GM12878 (cell line): ENCODE measurements around the gene RNF149. TPM values are rescaled to one million over a fixed set of nuclear protein-coding genes. Genes with fewer than 3 reads are reported as not detected.

Source experiments
- CTCF ChIP-seq, 3 experiments: IDR thresholded peaks in 2 of 3; conservative IDR thresholded peaks in 1 of 3; 2 replicates each; pipeline ENCODE4 v1.5.1; 2011; ENCODE audit warnings: low read depth in 3 of 3, low read length in 3 of 3, mild to moderate bottlenecking in 3 of 3, control low read depth in 2 of 3, moderate library complexity in 2 of 3, inconsistent platforms in 1 of 3, mixed read lengths in 1 of 3; ENCODE audit not compliant: control insufficient read depth in 2 of 3, insufficient read depth in 1 of 3; ENCODE audit errors: extremely low read depth in 1 of 3
- CUX1 ChIP-seq: IDR thresholded peaks from 2 replicates; pipeline ENCODE4 v1.6.1; 2012; ENCODE audit warnings: improper control_type of control experiment, low read depth, low read length; ENCODE audit not compliant: insufficient replicate concordance
- DPF2 ChIP-seq: fragments of 450-650 bp; IDR thresholded peaks from 2 replicates; pipeline ENCODE4 v1.6.1; 2017; ENCODE audit warnings: mild to moderate bottlenecking
- ESRRA ChIP-seq: IDR thresholded peaks from 2 replicates; pipeline ENCODE4 v1.6.1; 2012; ENCODE audit warnings: mild to moderate bottlenecking, low read length, improper control_type of control experiment
- GABPA ChIP-seq: IDR thresholded peaks from 2 replicates; pipeline ENCODE4 v1.6.1; 2014; ENCODE audit warnings: antibody characterized with exemption, low read depth, mild to moderate bottlenecking, inconsistent platforms
- GATAD2B ChIP-seq: fragments of 450-650 bp; conservative IDR thresholded peaks from 2 replicates; pipeline ENCODE4 v1.6.1; 2017; ENCODE audit warnings: low read depth, mild to moderate bottlenecking, moderate library complexity
- IRF4 ChIP-seq: IDR thresholded peaks from 2 replicates; pipeline ENCODE4 v1.6.1; 2011; ENCODE audit warnings: low read depth, low read length
- RBBP5 ChIP-seq: fragments of 200-600 bp; sonication (generic); conservative IDR thresholded peaks from 2 replicates; pipeline ENCODE4 v1.6.1; 2016
- SIN3A ChIP-seq: IDR thresholded peaks from 2 replicates; pipeline ENCODE4 v1.6.1; 2012; ENCODE audit warnings: low read depth, low read length, improper control_type of control experiment
- SMC3 ChIP-seq: IDR thresholded peaks from 2 replicates; pipeline ENCODE4 v1.6.1; 2011; ENCODE audit warnings: low read length, improper control_type of control experiment, borderline replicate concordance
- SP1 ChIP-seq: IDR thresholded peaks from one replicate; pipeline ENCODE4 v1.6.1; 2011; ENCODE audit warnings: low read depth, low read length
- SUPT20H ChIP-seq: IDR thresholded peaks from 2 replicates; pipeline ENCODE4 v1.6.1; 2011; ENCODE audit warnings: low read depth, mild to moderate bottlenecking, low read length, moderate library complexity, borderline replicate concordance; ENCODE audit not compliant: control insufficient read depth
- TARDBP ChIP-seq: IDR thresholded peaks from 2 replicates; pipeline ENCODE4 v1.6.1; 2016; ENCODE audit warnings: borderline replicate concordance
- TCF3 ChIP-seq: IDR thresholded peaks from 2 replicates; pipeline ENCODE4 v1.6.1; 2012; ENCODE audit warnings: low read depth, mild to moderate bottlenecking, low read length, borderline replicate concordance; ENCODE audit not compliant: insufficient read depth
- USF2 ChIP-seq: IDR thresholded peaks from 2 replicates; pipeline ENCODE4 v1.6.1; 2011; ENCODE audit warnings: low read depth, low read length, improper control_type of control experiment, borderline replicate concordance
- YY1 ChIP-seq: IDR thresholded peaks from 2 replicates; pipeline ENCODE4 v1.6.1; 2011; ENCODE audit warnings: low read depth, mild to moderate bottlenecking, low read length
- ZBED1 ChIP-seq: IDR thresholded peaks from 2 replicates; pipeline ENCODE4 v1.6.1; 2016; ENCODE audit warnings: borderline replicate concordance
- ZNF274 ChIP-seq: IDR thresholded peaks from one replicate; pipeline ENCODE4 v1.8.0; 2011; ENCODE audit not compliant: insufficient read length, insufficient read depth
- ZNF592 ChIP-seq: fragments of 450-650 bp; IDR thresholded peaks from 2 replicates; pipeline ENCODE4 v1.6.1; 2017; ENCODE audit warnings: mild to moderate bottlenecking, moderate library complexity
- polyA plus RNA-seq, 11 experiments: library from polyadenylated mRNA; depleted of rRNA in 4 of 11; unstranded in 6 of 11; stranded (reverse) in 5 of 11; fragments of >200 nt; fragmentation: Nextera tagmentation in 4 of 11; fragmentation: Illumina TruSeq in 1 of 11; extraction: Ambion mirVana in 4 of 11; extraction: Trizol in 1 of 11; gene quantifications; 1 replicate in 1 of 11; 2 replicates in 10 of 11; pipeline versions ENCODE4 v1.2.1 to v1.2.3, GENCODE V29; 2011 to 2016; ENCODE audit warnings: inconsistent platforms in 2 of 11, missing spikeins in 2 of 11, low read depth in 1 of 11
- total RNA-seq, 4 experiments: library from RNA; depleted of rRNA in 3 of 4; stranded (reverse); fragments of >200 nt in 3 of 4; fragmentation: Illumina TruSeq in 1 of 4; extraction: Trizol in 1 of 4; gene quantifications; 2 replicates each; pipeline versions ENCODE4 v1.2.1 to v1.2.3, GENCODE V29; 2013 to 2021

The RNF149 gene
- total and polyA plus RNA-seq, 10 of the 15 experiments (the other 5 are each of a cell fraction or from before 2014, with no cell fraction given), result 5.2 to 38.4 (median 16.3) TPM

GRCh38 chr2:101253013-101253702 is 55.3 kb downstream of the RNF149 start (continued):
- TF ChIP-seq CUX1 (no peak), SIN3A (0 out of 2 replicates have a peak, but pooled peaks have one; percentile 62), ESRRA (no peak), TARDBP (no peak), GABPA (no peak), ZBED1 (no peak), SMC3 (no peak), RBBP5 (no peak), GATAD2B (peak; percentile 94), ZNF274 (no peak), SUPT20H (no peak), DPF2 (peak; percentile 63), SP1 (no peak), TCF3 (no peak), CTCF (IDR thresholded peaks at IDR 0.05 in 2 of 3, conservative IDR thresholded peaks at IDR 0.05 in 1 of 3; ENCODE audit: control insufficient read depth in 2 of 3, extremely low read depth in 1 of 3, insufficient read depth in 1 of 3, low read depth in 3 of 3, low read length in 3 of 3) (no peak), YY1 (no peak), IRF4 (no peak), ZNF592 (0 out of 2 replicates have a peak, but pooled peaks have one; percentile 33), USF2 (no peak)
